Measurements from ENCODE around the gene CPEB3. TPM values are rescaled to one million over a fixed set of nuclear protein-coding genes. Genes with fewer than 3 reads are reported as not detected.

The CPEB3 gene
- total and polyA plus RNA-seq, 9 of the 15 experiments (the other 6 are each of a cell fraction or from before 2014, with no cell fraction given), result 0.15 to 1.2 (median 0.51) TPM

DNA sequence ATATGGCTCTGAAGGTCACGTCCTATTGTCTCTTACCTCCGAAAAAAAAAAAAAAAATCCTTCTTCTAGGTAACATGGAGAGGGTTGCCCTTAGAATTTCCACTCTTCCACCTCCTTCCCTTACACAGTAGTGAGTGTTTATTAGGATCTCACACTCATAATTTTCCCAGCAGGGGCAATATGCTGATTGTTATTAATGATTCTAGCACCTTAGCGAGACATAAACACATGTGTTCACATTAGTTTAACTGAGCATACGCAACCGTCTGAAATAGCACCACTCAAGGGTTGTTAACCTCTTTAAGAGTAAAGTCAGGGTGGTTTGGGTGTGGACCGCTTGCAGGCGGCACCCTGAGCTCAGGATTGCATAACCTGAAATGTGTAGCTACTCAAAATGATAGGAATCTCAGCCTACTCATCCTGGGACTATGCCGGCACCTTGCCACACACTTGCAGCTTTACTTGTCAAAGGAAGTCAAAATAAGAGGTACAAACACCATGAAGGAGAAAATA is 52.2 kb downstream of the CPEB3 start (continued):
- TF ChIP-seq SMAD4 (CRISPR knock-in tag; conservative IDR thresholded peaks at IDR 0.05) (0 out of 2 replicates have a peak, but pooled peaks have one; percentile 24), ATF1 (CRISPR knock-in tag; IDR thresholded peaks at IDR 0.05) (no peak), ATF1 (tag; IDR thresholded peaks at IDR 0.05) (0 out of 2 replicates have a peak, but pooled peaks have one; percentile 20), ZKSCAN3 (CRISPR knock-in tag; IDR thresholded peaks at IDR 0.05) (no peak), NUFIP1 (IDR thresholded peaks at IDR 0.05; ENCODE audit: partially characterized antibody) (no peak), PHF20 (IDR thresholded peaks at IDR 0.05; ENCODE audit: partially characterized antibody) (no peak), HNRNPUL1 (IDR thresholded peaks at IDR 0.05; ENCODE audit: low read length) (no peak), MECOM (CRISPR knock-in tag; IDR thresholded peaks at IDR 0.05) (no peak), CBFA2T3 (IDR thresholded peaks at IDR 0.05) (no peak), CREM (IDR thresholded peaks at IDR 0.05; ENCODE audit: low read depth) (peak; percentile 47; the same call in 1 of the 2 replicates), KHSRP (IDR thresholded peaks at IDR 0.05) (no peak), MYBL2 (IDR thresholded peaks at IDR 0.05; ENCODE audit: low read depth) (no peak), MYBL2 (CRISPR knock-in tag; IDR thresholded peaks at IDR 0.05; ENCODE audit: borderline replicate concordance) (no peak), TBP (optimal IDR thresholded peaks at IDR 0.05; ENCODE audit: low read depth, low read length) (no peak), DPF2 (IDR thresholded peaks at IDR 0.05) (peak; percentile 73; the same call in 1 of the 2 replicates), WHSC1 (IDR thresholded peaks at IDR 0.05; ENCODE audit: low read length) (no peak)
- TF ChIP-seq, protein P1, sequence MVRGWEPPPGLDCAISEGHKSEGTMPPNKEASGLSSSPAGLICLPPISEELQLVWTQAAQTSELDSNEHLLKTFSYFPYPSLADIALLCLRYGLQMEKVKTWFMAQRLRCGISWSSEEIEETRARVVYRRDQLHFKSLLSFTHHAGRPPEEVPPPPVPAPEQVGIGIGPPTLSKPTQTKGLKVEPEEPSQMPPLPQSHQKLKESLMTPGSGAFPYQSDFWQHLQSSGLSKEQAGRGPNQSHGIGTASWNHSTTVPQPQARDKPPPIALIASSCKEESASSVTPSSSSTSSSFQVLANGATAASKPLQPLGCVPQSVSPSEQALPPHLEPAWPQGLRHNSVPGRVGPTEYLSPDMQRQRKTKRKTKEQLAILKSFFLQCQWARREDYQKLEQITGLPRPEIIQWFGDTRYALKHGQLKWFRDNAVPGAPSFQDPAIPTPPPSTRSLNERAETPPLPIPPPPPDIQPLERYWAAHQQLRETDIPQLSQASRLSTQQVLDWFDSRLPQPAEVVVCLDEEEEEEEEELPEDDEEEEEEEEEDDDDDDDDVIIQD (CRISPR knock-in tag; IDR thresholded peaks at IDR 0.05), result no peak
- TF ChIP-seq, protein P2, sequence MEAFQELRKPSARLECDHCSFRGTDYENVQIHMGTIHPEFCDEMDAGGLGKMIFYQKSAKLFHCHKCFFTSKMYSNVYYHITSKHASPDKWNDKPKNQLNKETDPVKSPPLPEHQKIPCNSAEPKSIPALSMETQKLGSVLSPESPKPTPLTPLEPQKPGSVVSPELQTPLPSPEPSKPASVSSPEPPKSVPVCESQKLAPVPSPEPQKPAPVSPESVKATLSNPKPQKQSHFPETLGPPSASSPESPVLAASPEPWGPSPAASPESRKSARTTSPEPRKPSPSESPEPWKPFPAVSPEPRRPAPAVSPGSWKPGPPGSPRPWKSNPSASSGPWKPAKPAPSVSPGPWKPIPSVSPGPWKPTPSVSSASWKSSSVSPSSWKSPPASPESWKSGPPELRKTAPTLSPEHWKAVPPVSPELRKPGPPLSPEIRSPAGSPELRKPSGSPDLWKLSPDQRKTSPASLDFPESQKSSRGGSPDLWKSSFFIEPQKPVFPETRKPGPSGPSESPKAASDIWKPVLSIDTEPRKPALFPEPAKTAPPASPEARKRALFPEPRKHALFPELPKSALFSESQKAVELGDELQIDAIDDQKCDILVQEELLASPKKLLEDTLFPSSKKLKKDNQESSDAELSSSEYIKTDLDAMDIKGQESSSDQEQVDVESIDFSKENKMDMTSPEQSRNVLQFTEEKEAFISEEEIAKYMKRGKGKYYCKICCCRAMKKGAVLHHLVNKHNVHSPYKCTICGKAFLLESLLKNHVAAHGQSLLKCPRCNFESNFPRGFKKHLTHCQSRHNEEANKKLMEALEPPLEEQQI (IDR thresholded peaks at IDR 0.05), result no peak
- TF ChIP-seq, protein P3, sequence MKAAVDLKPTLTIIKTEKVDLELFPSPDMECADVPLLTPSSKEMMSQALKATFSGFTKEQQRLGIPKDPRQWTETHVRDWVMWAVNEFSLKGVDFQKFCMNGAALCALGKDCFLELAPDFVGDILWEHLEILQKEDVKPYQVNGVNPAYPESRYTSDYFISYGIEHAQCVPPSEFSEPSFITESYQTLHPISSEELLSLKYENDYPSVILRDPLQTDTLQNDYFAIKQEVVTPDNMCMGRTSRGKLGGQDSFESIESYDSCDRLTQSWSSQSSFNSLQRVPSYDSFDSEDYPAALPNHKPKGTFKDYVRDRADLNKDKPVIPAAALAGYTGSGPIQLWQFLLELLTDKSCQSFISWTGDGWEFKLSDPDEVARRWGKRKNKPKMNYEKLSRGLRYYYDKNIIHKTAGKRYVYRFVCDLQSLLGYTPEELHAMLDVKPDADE (conservative IDR thresholded peaks at IDR 0.05; ENCODE audit: control insufficient read depth, low read depth, low read length), result no peak
- TF ChIP-seq, protein P4, sequence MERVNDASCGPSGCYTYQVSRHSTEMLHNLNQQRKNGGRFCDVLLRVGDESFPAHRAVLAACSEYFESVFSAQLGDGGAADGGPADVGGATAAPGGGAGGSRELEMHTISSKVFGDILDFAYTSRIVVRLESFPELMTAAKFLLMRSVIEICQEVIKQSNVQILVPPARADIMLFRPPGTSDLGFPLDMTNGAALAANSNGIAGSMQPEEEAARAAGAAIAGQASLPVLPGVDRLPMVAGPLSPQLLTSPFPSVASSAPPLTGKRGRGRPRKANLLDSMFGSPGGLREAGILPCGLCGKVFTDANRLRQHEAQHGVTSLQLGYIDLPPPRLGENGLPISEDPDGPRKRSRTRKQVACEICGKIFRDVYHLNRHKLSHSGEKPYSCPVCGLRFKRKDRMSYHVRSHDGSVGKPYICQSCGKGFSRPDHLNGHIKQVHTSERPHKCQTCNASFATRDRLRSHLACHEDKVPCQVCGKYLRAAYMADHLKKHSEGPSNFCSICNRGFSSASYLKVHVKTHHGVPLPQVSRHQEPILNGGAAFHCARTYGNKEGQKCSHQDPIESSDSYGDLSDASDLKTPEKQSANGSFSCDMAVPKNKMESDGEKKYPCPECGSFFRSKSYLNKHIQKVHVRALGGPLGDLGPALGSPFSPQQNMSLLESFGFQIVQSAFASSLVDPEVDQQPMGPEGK (CRISPR knock-in tag; IDR thresholded peaks at IDR 0.05; ENCODE audit: borderline replicate concordance), result no peak
- TF ChIP-seq, protein P5, sequence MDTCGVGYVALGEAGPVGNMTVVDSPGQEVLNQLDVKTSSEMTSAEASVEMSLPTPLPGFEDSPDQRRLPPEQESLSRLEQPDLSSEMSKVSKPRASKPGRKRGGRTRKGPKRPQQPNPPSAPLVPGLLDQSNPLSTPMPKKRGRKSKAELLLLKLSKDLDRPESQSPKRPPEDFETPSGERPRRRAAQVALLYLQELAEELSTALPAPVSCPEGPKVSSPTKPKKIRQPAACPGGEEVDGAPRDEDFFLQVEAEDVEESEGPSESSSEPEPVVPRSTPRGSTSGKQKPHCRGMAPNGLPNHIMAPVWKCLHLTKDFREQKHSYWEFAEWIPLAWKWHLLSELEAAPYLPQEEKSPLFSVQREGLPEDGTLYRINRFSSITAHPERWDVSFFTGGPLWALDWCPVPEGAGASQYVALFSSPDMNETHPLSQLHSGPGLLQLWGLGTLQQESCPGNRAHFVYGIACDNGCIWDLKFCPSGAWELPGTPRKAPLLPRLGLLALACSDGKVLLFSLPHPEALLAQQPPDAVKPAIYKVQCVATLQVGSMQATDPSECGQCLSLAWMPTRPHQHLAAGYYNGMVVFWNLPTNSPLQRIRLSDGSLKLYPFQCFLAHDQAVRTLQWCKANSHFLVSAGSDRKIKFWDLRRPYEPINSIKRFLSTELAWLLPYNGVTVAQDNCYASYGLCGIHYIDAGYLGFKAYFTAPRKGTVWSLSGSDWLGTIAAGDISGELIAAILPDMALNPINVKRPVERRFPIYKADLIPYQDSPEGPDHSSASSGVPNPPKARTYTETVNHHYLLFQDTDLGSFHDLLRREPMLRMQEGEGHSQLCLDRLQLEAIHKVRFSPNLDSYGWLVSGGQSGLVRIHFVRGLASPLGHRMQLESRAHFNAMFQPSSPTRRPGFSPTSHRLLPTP (IDR thresholded peaks at IDR 0.05; ENCODE audit: borderline replicate concordance, extremely low read depth, insufficient read length), result no peak

All from K562 (cell line).